ENCODE data around the gene MIPEP.

- TF ChIP-seq EZH2phosphoT487 (IDR thresholded peaks at IDR 0.05; ENCODE audit: low read depth) = no peak
- TF ChIP-seq CTCF (IDR thresholded peaks at IDR 0.05; ENCODE audit: low read depth, low read length) = no peak
Measured at GRCh38 chr13:23715092-23715761, 174.0 kb downstream of the MIPEP start.
